BJ (cell line): ENCODE data around the gene RABGAP1. TPM values are rescaled to one million over a fixed set of nuclear protein-coding genes. Genes with fewer than 3 reads are reported as not detected.

Source experiments
- CTCF ChIA-PET: fragments of 350-600 bp; formaldehyde crosslinking; extraction: SDS; loops from one replicate; lab custom pipeline; 2021; ENCODE audit warnings: antibody characterized with exemption, inconsistent platforms; lab: Yijun Ruan, JAX
- POLR2A ChIA-PET: fragments of 300-600 bp; sonication (Branson Sonifier 250); formaldehyde crosslinking; extraction: SDS; loops from one replicate; lab custom pipeline; 2021; ENCODE audit warnings: antibody characterized with exemption; lab: Charles Lee
- DNase-seq: peaks from one replicate; pipeline ENCODE4 v3.0.0-alpha.2; 2011; ENCODE audit warnings: low read depth
- H3K27me3 ChIP-seq: 2 replicates; pipeline ENCODE4 v1.6.0; 2011; ENCODE audit warnings: low read length; ENCODE audit not compliant: control insufficient read depth, insufficient read depth
- H3K36me3 ChIP-seq: 2 replicates; pipeline ENCODE4 v1.5.1; 2011; ENCODE audit warnings: low read length; ENCODE audit not compliant: control insufficient read depth, insufficient read depth
- H3K4me3 ChIP-seq: 2 replicates; pipeline ENCODE4 v1.5.1; 2011; ENCODE audit warnings: low read depth, mild to moderate bottlenecking, control low read depth, low read length
- CTCF ChIP-seq: IDR thresholded peaks from 2 replicates; pipeline ENCODE4 v1.5.1; 2011; ENCODE audit warnings: low read depth, mild to moderate bottlenecking, control low read depth, inconsistent platforms, low read length, moderate library complexity; ENCODE audit not compliant: insufficient read depth
- polyA plus RNA-seq: library from polyadenylated mRNA; depleted of rRNA; stranded (reverse); fragments of >200 nt; gene quantifications from 2 replicates; pipeline ENCODE4 v1.2.3, GENCODE V29; 2011

Gene RABGAP1
- polyA plus RNA-seq, 1 experiment, result 30.8 TPM

DNA sequence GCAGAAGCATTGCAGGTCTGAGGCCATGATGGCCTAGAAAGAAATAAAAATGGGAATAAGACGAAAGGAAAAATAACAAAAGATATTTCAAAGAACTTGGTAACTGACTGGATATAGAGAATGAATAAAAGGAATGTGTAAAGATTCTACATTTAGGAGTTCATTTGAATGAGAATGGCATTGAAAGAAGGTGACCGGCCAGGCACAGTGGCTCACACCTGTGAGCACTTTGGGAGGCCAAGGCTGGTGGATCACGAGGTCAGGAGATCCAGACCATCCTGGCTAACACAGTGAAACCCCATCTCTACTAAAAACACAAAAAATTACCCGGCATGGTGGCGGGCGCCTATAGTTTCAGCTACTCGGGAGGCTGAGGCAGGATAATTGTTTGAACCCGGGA, 18.1 kb upstream of the RABGAP1 start:
- TF ChIP-seq CTCF, result no peak
- Histone ChIP-seq H3K4me3 (no peak overlapping the region), H3K27me3 (no peaks in the 10 kb centered on the region), H3K36me3 (peaks cover 5% of the 10 kb centered on the region)
- CTCF ChIA-PET, result interaction anchor here (1.2 kb wide), 1 partner anchor 11 kb away, joined by 3 read pairs; no protein-coding TSS in a partner anchor
- POLR2A ChIA-PET, result no interaction called here
- DNase-seq, result no peak

DNA sequence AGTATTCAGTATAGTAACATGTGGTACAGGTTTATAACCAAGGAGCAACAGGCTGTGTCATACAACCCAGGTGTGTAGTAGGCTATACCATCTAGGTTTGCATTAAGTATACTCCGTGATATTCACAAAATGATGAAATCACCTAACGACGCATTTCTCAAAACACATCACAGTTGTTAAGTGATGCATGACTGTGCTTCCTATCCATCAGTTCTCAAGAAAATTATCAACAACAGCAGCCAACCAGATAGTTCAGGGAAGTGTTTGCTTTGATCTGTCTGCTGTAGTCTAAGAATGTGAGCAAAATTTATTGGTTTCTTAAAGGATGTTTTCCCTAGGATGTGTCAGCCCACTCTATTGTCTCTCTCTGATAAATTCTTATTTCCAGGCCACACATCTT, 16.9 kb upstream of the RABGAP1 start:
- no peaks in the 10 kb centered on the region for H3K27me3 ChIP-seq
- TF ChIP-seq CTCF, result no peak
- ChIA-PET POLR2A (no interaction called here), CTCF (no interaction called here)
- no peak overlapping the region for H3K4me3 ChIP-seq
- H3K36me3 ChIP-seq, result peaks cover 2% of the 10 kb centered on the region; the same call in 1 of the 2 replicates
- no peak for DNase-seq

DNA sequence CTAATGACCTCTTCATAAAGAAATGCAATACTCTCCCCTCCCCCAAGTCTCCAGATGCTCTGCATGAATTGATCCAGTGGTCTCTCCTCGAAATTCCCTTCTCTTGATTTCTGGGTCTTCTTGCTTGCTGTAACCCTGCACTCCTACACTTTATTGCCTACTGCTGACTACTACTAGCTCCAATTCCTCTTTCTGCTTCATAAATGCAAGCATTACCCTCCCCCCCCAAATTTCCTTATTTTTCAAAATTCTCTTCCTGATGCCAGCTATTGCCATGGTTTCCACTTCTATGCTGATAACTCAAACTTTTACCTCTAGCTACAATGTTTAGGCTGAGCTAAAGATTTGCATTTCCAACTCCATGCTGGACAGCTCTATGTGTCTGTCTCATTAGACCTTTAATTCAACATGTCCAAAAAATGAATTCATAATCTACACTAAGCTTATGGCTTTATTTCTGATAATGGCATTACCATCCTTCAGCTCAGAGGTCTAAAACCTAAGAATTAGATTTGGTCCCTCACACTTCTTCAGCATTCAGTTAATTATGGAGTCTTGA, 10.9 kb upstream of the RABGAP1 start:
- no peak for TF ChIP-seq CTCF
- Histone ChIP-seq H3K36me3 (no peaks in the 10 kb centered on the region), H3K4me3 (no peak overlapping the region), H3K27me3 (no peaks in the 10 kb centered on the region)
- DNase-seq, result no peak
- ChIA-PET CTCF (interaction anchor here (0.7 kb wide), 1 partner anchor 1269 kb away, joined by 3 read pairs; no protein-coding TSS in a partner anchor), POLR2A (interaction anchor here (0.6 to 0.7 kb wide), 2 partner anchors 106 to 548 kb away, joined by 4 to 16 read pairs; no protein-coding TSS in a partner anchor)

DNA sequence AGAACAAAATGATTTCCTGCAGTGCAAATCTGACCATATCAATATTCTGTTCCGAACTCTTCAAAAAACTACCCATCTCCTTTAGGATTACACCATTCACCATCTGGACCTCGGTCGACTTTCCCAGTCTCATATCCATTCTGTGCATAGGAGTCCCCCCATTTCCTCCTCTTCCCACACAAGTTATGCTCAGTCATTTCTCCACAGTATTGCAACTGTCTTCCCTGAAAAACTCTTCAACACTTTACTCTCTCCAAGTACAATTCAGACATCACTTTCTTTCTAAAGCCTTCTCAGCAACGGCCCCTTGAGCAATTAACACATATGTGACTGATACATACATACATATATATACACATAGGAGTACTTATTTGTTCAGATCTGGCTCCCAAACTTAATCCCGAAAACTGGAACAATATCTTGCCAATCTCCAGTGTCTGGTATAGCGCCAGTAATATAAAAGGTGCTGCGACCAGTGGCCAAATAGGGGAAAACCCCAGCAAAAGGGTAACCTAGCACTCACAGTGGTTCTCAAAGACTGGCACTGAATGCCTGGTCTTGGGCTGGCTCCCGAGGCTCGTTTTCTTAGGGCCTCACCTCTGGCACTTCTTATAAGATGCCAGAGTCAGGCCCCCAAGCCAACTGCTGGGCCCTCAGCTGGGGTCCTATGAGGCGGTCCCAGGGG, 10.1 kb upstream of the RABGAP1 start:
- Histone ChIP-seq H3K27me3 (no peaks in the 10 kb centered on the region), H3K36me3 (no peaks in the 10 kb centered on the region), H3K4me3 (peak overlapping the region; percentile 76)
- ChIA-PET CTCF (interaction anchor here (0.7 kb wide), 1 partner anchor 1270 kb away, joined by 3 read pairs; no protein-coding TSS in a partner anchor), POLR2A (interaction anchor here (0.6 to 0.9 kb wide), 3 partner anchors 18 to 548 kb away, joined by 4 to 16 read pairs (median 5); no protein-coding TSS in a partner anchor)
- no peak for TF ChIP-seq CTCF
- no peak for DNase-seq
